NCI-H1436 (cell line): ENCODE data around the gene NDUFV1.
A peak's percentile ranks its signal among the peaks of the same experiment; 100 is the strongest.

Experiments used
- DNase-seq: peaks from one replicate; lab custom pipeline; 2025; lab: John Stamatoyannopoulos, UW

The NDUFV1 gene

GRCh38 chr11:67640758-67641337 is 34.1 kb downstream of the NDUFV1 start:
- DNase-seq: no peak

- DNase-seq: no peak
Measured at GRCh38 chr11:67641338-67642172, 34.8 kb downstream of the NDUFV1 start.

GRCh38 chr11:67642173-67643120 is 35.7 kb downstream of the NDUFV1 start:
- no peak for DNase-seq

- DNase-seq: no peak
Measured at GRCh38 chr11:67644042-67644441, 37.3 kb downstream of the NDUFV1 start.

- DNase-seq: no peak
Measured at GRCh38 chr11:67644472-67645418, 38.0 kb downstream of the NDUFV1 start.

- DNase-seq: no peak
Measured at GRCh38 chr11:67645521-67646461, 39.1 kb downstream of the NDUFV1 start.

GRCh38 chr11:67646535-67647336 is 40.0 kb downstream of the NDUFV1 start:
- DNase-seq: no peak

- DNase-seq: no peak
Measured at GRCh38 chr11:67647471-67647870, 40.7 kb downstream of the NDUFV1 start.

GRCh38 chr11:67648140-67648795 is 41.5 kb downstream of the NDUFV1 start:
- DNase-seq: peak; percentile 53

- DNase-seq: no peak
Measured at GRCh38 chr11:67648796-67649613, 42.3 kb downstream of the NDUFV1 start.

- DNase-seq: no peak
Measured at GRCh38 chr11:67649634-67650510, 43.1 kb downstream of the NDUFV1 start.

- no peak for DNase-seq
Measured at GRCh38 chr11:67651976-67652781, 45.4 kb downstream of the NDUFV1 start.

- DNase-seq: no peak
Measured at GRCh38 chr11:67652965-67653845, 46.5 kb downstream of the NDUFV1 start.

GRCh38 chr11:67654225-67654624 is 47.5 kb downstream of the NDUFV1 start:
- no peak for DNase-seq
